HEK293T (cell line): Measurements from ENCODE around the gene RAD23A.
"Not testable (repeated sequence)": the region's sequence is repeated elsewhere in the genome, so short reads cannot be mapped to it uniquely, and the experiment has no call there.

Experiments
- CTCF ChIA-PET: fragments of 350-600 bp; formaldehyde crosslinking; extraction: SDS; loops from one replicate; lab custom pipeline; 2021; ENCODE audit warnings: antibody characterized with exemption, inconsistent platforms; lab: Yijun Ruan, JAX
- POLR2A ChIA-PET: fragments of 350-600 bp; formaldehyde crosslinking; extraction: SDS; loops from one replicate; lab custom pipeline; 2020; ENCODE audit warnings: antibody characterized with exemption, inconsistent platforms; lab: Yijun Ruan, JAX
- DNase-seq: peaks from one replicate; pipeline ENCODE4 v3.0.0; 2012; ENCODE audit warnings: mixed read lengths; ENCODE audit errors: extremely low spot score
- ARNT ChIP-seq: fragments of 450-650 bp; IDR thresholded peaks from 2 replicates; pipeline ENCODE4 v1.6.1; 2017; ENCODE audit warnings: mild to moderate bottlenecking
- BHLHE40 ChIP-seq: fragments of 450-650 bp; IDR thresholded peaks from 2 replicates; pipeline ENCODE4 v1.6.1; 2016; ENCODE audit warnings: mild to moderate bottlenecking, moderate library complexity, borderline replicate concordance
- CTBP1 ChIP-seq: fragments of 450-650 bp; IDR thresholded peaks from 2 replicates; pipeline ENCODE4 v1.6.1; 2016; ENCODE audit warnings: borderline replicate concordance
- ELF4 ChIP-seq: fragments of 450-650 bp; IDR thresholded peaks from 2 replicates; pipeline ENCODE4 v1.6.1; 2017; ENCODE audit warnings: antibody characterized with exemption
- FOXA1 ChIP-seq: fragments of 450-650 bp; IDR thresholded peaks from 2 replicates; pipeline ENCODE4 v1.6.1; 2016; ENCODE audit warnings: mild to moderate bottlenecking
- FOXK2 ChIP-seq: fragments of 450-650 bp; IDR thresholded peaks from 2 replicates; pipeline ENCODE4 v1.6.1; 2016; ENCODE audit warnings: mild to moderate bottlenecking
- FOXM1 ChIP-seq: fragments of 450-650 bp; IDR thresholded peaks from 2 replicates; pipeline ENCODE4 v1.6.1; 2017; ENCODE audit warnings: mild to moderate bottlenecking, borderline replicate concordance
- HDGF ChIP-seq: fragments of 450-650 bp; IDR thresholded peaks from 2 replicates; pipeline ENCODE4 v1.6.1; 2017; ENCODE audit warnings: antibody characterized with exemption, borderline replicate concordance
- L3MBTL2 ChIP-seq: fragments of 450-650 bp; conservative IDR thresholded peaks from 2 replicates; pipeline ENCODE4 v1.6.1; 2016; ENCODE audit warnings: mild to moderate bottlenecking
- LEF1 ChIP-seq: fragments of 450-650 bp; IDR thresholded peaks from 2 replicates; pipeline ENCODE4 v1.6.1; 2017; ENCODE audit warnings: mild to moderate bottlenecking, borderline replicate concordance
- NFRKB ChIP-seq: fragments of 450-650 bp; IDR thresholded peaks from 2 replicates; pipeline ENCODE4 v1.6.1; 2016; ENCODE audit warnings: mild to moderate bottlenecking, moderate library complexity
- SP1 ChIP-seq: fragments of 450-650 bp; IDR thresholded peaks from 2 replicates; pipeline ENCODE4 v1.6.1; 2017
- SUZ12 ChIP-seq: fragments of 450-650 bp; IDR thresholded peaks from 2 replicates; pipeline ENCODE4 v1.6.1; 2016; ENCODE audit warnings: mild to moderate bottlenecking
- TARDBP ChIP-seq: fragments of 450-650 bp; IDR thresholded peaks from 2 replicates; pipeline ENCODE4 v1.6.1; 2016
- ZNF384 ChIP-seq: fragments of 450-650 bp; IDR thresholded peaks from 2 replicates; pipeline ENCODE4 v1.6.1; 2016
- TF ChIP-seq, protein P1 (sequence below): fragments of 450-650 bp; IDR thresholded peaks from 2 replicates; pipeline ENCODE4 v1.6.1; 2016

The RAD23A gene

DNA sequence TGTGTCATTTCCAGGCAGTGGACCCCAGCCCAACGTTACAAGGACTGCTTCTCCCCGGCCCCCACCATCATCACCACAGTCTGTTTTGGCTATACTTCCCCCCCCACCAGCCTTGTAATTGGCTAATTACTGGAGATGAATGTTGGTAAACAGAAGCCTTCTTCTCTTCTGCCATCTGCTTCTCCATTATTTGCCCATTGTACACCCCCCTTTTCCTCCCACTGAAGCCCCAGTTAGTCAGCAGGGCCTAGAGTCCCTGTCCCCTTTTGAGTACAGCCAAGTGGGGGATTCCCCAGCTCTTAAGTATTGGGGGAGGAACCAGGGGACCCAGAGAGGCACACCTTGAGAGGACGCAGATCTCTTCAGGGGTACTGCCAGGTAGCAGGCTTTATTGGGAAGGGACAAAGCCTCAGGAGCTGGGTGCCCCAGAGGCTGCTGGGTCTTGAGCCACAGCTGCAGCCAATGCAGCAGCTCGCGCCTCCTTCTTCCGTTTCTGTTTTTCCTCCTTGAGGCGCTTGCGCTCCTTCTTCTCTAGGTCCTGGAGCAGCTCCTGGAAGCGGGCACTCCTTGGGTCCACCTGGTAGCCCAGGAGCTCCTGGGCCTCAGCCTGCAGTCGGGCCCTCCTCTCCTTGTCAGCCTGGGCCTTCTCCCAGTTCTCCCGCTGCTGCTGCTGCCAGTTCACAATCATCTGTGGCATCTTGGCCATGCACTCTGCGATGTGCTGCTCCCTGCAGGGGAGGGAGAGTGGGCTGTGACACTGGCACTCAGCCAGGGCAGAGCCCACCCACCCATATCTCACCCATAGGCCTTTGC lies 8.3 kb downstream of the RAD23A start:
- TF ChIP-seq L3MBTL2: no peak
- TF ChIP-seq, protein P1, sequence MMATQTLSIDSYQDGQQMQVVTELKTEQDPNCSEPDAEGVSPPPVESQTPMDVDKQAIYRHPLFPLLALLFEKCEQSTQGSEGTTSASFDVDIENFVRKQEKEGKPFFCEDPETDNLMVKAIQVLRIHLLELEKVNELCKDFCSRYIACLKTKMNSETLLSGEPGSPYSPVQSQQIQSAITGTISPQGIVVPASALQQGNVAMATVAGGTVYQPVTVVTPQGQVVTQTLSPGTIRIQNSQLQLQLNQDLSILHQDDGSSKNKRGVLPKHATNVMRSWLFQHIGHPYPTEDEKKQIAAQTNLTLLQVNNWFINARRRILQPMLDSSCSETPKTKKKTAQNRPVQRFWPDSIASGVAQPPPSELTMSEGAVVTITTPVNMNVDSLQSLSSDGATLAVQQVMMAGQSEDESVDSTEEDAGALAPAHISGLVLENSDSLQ: no peak
- TF ChIP-seq ZNF384: no peak
- no peak for TF ChIP-seq FOXM1
- no peak for TF ChIP-seq SP1
- no peak for TF ChIP-seq TARDBP
- TF ChIP-seq HDGF: no peak
- POLR2A ChIA-PET: interaction anchor here (1.1 to 3.2 kb wide), 5 partner anchors 8 to 199 kb away, joined by 3 to 15 read pairs (median 11); partner anchors contain the start of genes CALR, FARSA and RAD23A
- DNase-seq: no peak
- CTCF ChIA-PET: interaction anchor here (0.6 to 4.0 kb wide), 2 partner anchors 11 to 40 kb away, joined by 3 to 21 read pairs; no protein-coding TSS in a partner anchor

- DNase-seq: no peak
- TF ChIP-seq BHLHE40: no peak
- no peak for TF ChIP-seq ZNF384
- no peak for TF ChIP-seq TARDBP
- TF ChIP-seq ARNT: no peak
- no peak for TF ChIP-seq CTBP1
- TF ChIP-seq FOXK2: no peak
- TF ChIP-seq SUZ12: no peak
- no peak for TF ChIP-seq SP1
- no peak for TF ChIP-seq HDGF
- no peak for TF ChIP-seq LEF1
- TF ChIP-seq, protein P1: no peak
- no peak for TF ChIP-seq ELF4
- no peak for TF ChIP-seq L3MBTL2
- no peak for TF ChIP-seq FOXA1
- ChIA-PET POLR2A (interaction anchor here (0.8 to 3.2 kb wide), 5 partner anchors 8 to 213 kb away, joined by 3 to 15 read pairs (median 11); partner anchors contain the start of genes CALR and RAD23A), CTCF (interaction anchor here (0.6 to 4.0 kb wide), 2 partner anchors 11 to 40 kb away, joined by 3 to 21 read pairs; no protein-coding TSS in a partner anchor)
These were observed 8.9 kb downstream of the RAD23A start for GRCh38 chr19:12954612-12954962.

DNA sequence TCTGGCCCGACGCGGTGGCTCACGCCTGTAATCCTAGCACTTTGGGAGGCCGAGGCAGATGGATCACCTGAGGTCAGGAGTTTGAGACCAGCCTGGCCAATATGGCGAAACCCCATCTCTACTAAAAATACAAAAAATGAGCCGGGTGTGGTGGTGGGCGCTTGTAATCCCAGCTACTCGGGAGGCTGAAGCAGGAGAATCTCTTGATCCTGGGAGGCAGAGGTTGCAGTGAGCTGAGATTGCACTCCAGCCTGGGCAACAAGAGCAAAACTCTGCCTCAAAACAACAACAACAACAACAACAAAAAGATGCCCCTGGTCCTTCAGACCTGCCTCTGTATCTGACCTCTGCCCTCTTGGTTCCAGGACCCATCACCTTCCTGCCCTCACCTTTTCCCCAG lies 9.9 kb downstream of the RAD23A start:
- CTCF ChIA-PET: interaction anchor here (0.6 to 4.0 kb wide), 2 partner anchors 10 to 190 kb away, joined by 3 to 21 read pairs; no protein-coding TSS in a partner anchor
- POLR2A ChIA-PET: interaction anchor here (1.2 to 3.2 kb wide), 6 partner anchors 7 to 53 kb away, joined by 3 to 15 read pairs (median 7); partner anchors contain the start of genes CALR and RAD23A
- not testable (repeated sequence) for DNase-seq

- TF ChIP-seq ZNF384 (no peak), NFRKB (no peak), L3MBTL2 (no peak), FOXA1 (no peak), ARNT (no peak), LEF1 (no peak), SP1 (no peak), FOXM1 (no peak), TARDBP (no peak), HDGF (no peak), ELF4 (no peak), FOXK2 (no peak), SUZ12 (no peak)
- TF ChIP-seq, protein P1: no peak
- ChIA-PET CTCF (interaction anchor here (4.0 kb wide), 1 partner anchor 9 kb away, joined by 21 read pairs; no protein-coding TSS in a partner anchor), POLR2A (interaction anchor here (1.2 to 3.2 kb wide), 6 partner anchors 8 to 52 kb away, joined by 3 to 15 read pairs (median 7); partner anchors contain the start of genes CALR and RAD23A)
- no peak for DNase-seq
These were observed 10.3 kb downstream of the RAD23A start for GRCh38 chr19:12955996-12956395.

GRCh38 chr19:12956446-12957388 lies 11.1 kb downstream of the RAD23A start, which contains the start of gene GADD45GIP1:
Gene GADD45GIP1, minus strand, starts transcription at chr19:12957223. Its CDS starts 11 bp downstream, at chr19:12957212.
- POLR2A ChIA-PET: interaction anchor here (1.2 to 3.2 kb wide), 6 partner anchors 9 to 52 kb away, joined by 3 to 15 read pairs (median 7); partner anchors contain the start of genes CALR and RAD23A
- DNase-seq: peak; percentile 86
- no peak for TF ChIP-seq TARDBP
- TF ChIP-seq ELF4: peak; percentile 59; the same call in 1 of the 2 replicates
- peak; percentile 58; the same call in 1 of the 2 replicates for TF ChIP-seq LEF1
- CTCF ChIA-PET: interaction anchor here (4.0 kb wide), 1 partner anchor 9 kb away, joined by 21 read pairs; no protein-coding TSS in a partner anchor
